Stomach (tissue), 9 donors: ENCODE results near the gene VSTM2B. TPM values are rescaled to one million over a fixed set of nuclear protein-coding genes. Genes with fewer than 3 reads are reported as not detected.

Experiments
- DNase-seq, 2 donors: peaks; one replicate each; pipeline versions ENCODE4 v3.0.0 to v3.0.0-alpha.2; 2013 to 2019
- H3K27ac ChIP-seq, 5 donors: fragments of 200-600 bp in 4 of 5; sonication (generic) in 4 of 5; one replicate each; pipeline ENCODE4 v1.5.1; 2013 to 2019; ENCODE audit warnings: mild to moderate bottlenecking in 1 of 5, moderate library complexity in 1 of 5
- H3K27me3 ChIP-seq, 3 donors: fragments of 200-600 bp; sonication (generic); one replicate each; pipeline ENCODE4 v1.5.1; 2017 to 2019; ENCODE audit warnings: mixed run types in 1 of 3
- H3K36me3 ChIP-seq, 4 donors: fragments of 200-600 bp; sonication (generic); 1 replicate in 3 of 4; 2 replicates in 1 of 4; pipeline ENCODE4 v1.5.1; 2016 to 2019
- H3K4me1 ChIP-seq, 4 donors: fragments of 200-600 bp; sonication (generic); one replicate each; pipeline ENCODE4 v1.5.1; 2016 to 2019
- H3K4me3 ChIP-seq, 4 donors: fragments of 200-600 bp; sonication (generic) in 3 of 4; one replicate each; pipeline ENCODE4 v1.5.1; 2016 to 2019; ENCODE audit warnings: mild to moderate bottlenecking in 1 of 4
- H3K9me3 ChIP-seq, 4 donors: fragments of 200-600 bp; sonication (generic); one replicate each; pipeline ENCODE4 v1.5.1; 2016 to 2019
- EP300 ChIP-seq: sonication (generic); formaldehyde crosslinking; IDR thresholded peaks from one replicate; pipeline ENCODE4 v1.6.1; 2017; ENCODE audit warnings: antibody characterized with exemption
- POLR2A ChIP-seq, 4 donors: fragments of 450-650 bp; IDR thresholded peaks; one replicate each; pipeline ENCODE4 v1.6.1; 2016; ENCODE audit warnings: antibody characterized with exemption in 4 of 4, control low read depth in 2 of 4, mild to moderate bottlenecking in 1 of 4, moderate library complexity in 1 of 4
- POLR2AphosphoS5 ChIP-seq, 3 donors: sonication (generic); formaldehyde crosslinking; IDR thresholded peaks; one replicate each; pipeline ENCODE4 v1.6.1; 2016; ENCODE audit warnings: antibody characterized with exemption in 3 of 3
- WGBS, 5 donors: extraction: QIAGEN DNeasy Blood & Tissue Kit in 3 of 5; methylation state at CpG; one replicate each; pipeline versions ENCODE4 v1.1.5 to v1.1.7; 2013 to 2018; 5-methylcytosine and 5-hydroxymethylcytosine counted together
- intact Hi-C: fragments of 100-400 bp; cut with DNase I; formaldehyde crosslinking; loops from one replicate; pipeline ENCODE4 v1.15.1; 2023; ENCODE audit warnings: low total_unique reads
- polyA plus RNA-seq, 3 donors: library from polyadenylated mRNA; stranded (reverse); fragments of 200-250 nt; gene quantifications; one replicate each; pipeline ENCODE4 v1.2.3, GENCODE V29; 2013
- total RNA-seq, 5 donors: library from RNA; depleted of rRNA; stranded (reverse); fragments of >200 nt; gene quantifications; one replicate each; pipeline versions ENCODE4 v1.1.0 to v1.2.3, GENCODE V29; 2014 to 2016
- TF ChIP-seq, protein P1 (sequence below), 7 experiments: fragments of 450-650 bp in 4 of 7; fragments of 200-600 bp in 3 of 7; sonication (generic) in 3 of 7; IDR thresholded peaks; one replicate each; pipeline ENCODE4 v1.5.1; 2016 to 2019; ENCODE audit warnings: antibody characterized with exemption in 7 of 7, control low read depth in 2 of 7, mild to moderate bottlenecking in 1 of 7
- donor health status: healthy with polysubstance abuse.
- donor health status: Bipolar disorder and iron deficiency.
- donor health status: healthy.

Gene VSTM2B
- total and polyA plus RNA-seq, 8 donors = not detected

DNA sequence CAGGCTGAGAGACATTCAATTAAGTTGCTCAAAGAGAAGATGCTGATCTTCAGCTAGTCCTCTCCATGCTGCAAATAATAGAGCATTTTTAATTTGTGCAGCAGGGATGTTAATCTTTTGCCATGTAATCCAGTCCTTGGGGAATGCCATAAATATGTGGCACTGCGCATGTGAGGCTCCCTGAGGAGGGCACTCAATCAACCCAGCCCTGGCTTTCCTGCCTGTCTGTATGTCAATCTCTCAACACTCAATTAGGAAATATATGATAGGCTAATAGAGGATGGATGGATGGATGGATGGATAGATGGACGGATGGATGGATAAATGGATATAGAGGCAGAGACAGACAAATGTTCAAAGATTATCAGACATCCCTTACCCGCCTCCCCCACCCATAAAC lies 48.7 kb downstream of the VSTM2B start:
- no peak overlapping the region for H3K4me3 ChIP-seq
- H3K27me3 ChIP-seq = peaks cover 0 to 85% (median 5%) of the 10 kb centered on the region in 3 donors
- no peak for DNase-seq
- TF ChIP-seq POLR2AphosphoS5 (IDR thresholded peaks at IDR 0.05) = no peak
- TF ChIP-seq EP300 = no peak
- intact Hi-C loops = no loop called here
- no peak overlapping the region for H3K27ac ChIP-seq
- 52 to 67% (median 64%) methylated on average over 3 of the region's 3 CpGs for WGBS, 5 donors
- H3K9me3 ChIP-seq = no peaks in the 10 kb centered on the region
- no peaks in the 10 kb centered on the region for H3K36me3 ChIP-seq
- no peaks in the 10 kb centered on the region for H3K4me1 ChIP-seq

DNA sequence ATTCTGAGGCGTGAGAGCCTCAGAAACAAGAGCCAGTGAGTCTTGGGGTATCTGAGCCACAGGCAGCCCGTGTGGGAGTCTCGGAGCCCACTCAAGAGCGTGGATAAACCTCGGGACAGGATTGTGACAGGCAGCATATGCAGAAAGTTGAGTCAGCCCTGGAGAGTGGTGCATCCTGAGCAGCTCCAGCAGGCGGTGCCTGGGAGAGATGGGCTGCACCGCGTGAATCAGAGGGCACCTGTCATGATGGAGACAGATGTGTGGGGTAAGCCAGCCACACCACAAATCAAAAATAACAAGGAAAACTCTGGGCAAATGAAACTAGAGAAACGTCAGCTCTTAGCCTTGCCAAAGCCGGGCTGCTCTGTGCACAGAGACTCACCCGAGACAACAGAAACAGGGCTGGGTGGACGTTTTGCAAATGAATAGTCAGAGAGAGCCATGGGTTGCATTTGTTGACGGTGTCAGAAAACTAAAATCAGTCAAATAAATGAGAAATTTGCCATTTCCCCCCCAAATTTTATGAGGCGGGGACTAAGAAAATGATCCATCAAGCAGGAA lies 50.3 kb downstream of the VSTM2B start:
- Histone ChIP-seq H3K4me3 (no peak overlapping the region), H3K4me1 (no peaks in the 10 kb centered on the region), H3K9me3 (peaks cover 0 to 3% (median 2%) of the 10 kb centered on the region in 4 donors), H3K36me3 (no peaks in the 10 kb centered on the region), H3K27ac (no peak overlapping the region), H3K27me3 (peaks cover 0 to 86% (median 5%) of the 10 kb centered on the region in 3 donors)
- WGBS, 5 donors = 31 to 45% (median 34%) methylated on average over 13 to 14 of the region's 14 CpGs
- DNase-seq = no peak
- TF ChIP-seq EP300 (no peak), POLR2AphosphoS5 (IDR thresholded peaks at IDR 0.05) (no peak), POLR2A (IDR thresholded peaks at IDR 0.05) (no peak)
- TF ChIP-seq, protein P1, sequence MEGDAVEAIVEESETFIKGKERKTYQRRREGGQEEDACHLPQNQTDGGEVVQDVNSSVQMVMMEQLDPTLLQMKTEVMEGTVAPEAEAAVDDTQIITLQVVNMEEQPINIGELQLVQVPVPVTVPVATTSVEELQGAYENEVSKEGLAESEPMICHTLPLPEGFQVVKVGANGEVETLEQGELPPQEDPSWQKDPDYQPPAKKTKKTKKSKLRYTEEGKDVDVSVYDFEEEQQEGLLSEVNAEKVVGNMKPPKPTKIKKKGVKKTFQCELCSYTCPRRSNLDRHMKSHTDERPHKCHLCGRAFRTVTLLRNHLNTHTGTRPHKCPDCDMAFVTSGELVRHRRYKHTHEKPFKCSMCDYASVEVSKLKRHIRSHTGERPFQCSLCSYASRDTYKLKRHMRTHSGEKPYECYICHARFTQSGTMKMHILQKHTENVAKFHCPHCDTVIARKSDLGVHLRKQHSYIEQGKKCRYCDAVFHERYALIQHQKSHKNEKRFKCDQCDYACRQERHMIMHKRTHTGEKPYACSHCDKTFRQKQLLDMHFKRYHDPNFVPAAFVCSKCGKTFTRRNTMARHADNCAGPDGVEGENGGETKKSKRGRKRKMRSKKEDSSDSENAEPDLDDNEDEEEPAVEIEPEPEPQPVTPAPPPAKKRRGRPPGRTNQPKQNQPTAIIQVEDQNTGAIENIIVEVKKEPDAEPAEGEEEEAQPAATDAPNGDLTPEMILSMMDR (IDR thresholded peaks at IDR 0.05) = no peak
- intact Hi-C loops = no loop called here

DNA sequence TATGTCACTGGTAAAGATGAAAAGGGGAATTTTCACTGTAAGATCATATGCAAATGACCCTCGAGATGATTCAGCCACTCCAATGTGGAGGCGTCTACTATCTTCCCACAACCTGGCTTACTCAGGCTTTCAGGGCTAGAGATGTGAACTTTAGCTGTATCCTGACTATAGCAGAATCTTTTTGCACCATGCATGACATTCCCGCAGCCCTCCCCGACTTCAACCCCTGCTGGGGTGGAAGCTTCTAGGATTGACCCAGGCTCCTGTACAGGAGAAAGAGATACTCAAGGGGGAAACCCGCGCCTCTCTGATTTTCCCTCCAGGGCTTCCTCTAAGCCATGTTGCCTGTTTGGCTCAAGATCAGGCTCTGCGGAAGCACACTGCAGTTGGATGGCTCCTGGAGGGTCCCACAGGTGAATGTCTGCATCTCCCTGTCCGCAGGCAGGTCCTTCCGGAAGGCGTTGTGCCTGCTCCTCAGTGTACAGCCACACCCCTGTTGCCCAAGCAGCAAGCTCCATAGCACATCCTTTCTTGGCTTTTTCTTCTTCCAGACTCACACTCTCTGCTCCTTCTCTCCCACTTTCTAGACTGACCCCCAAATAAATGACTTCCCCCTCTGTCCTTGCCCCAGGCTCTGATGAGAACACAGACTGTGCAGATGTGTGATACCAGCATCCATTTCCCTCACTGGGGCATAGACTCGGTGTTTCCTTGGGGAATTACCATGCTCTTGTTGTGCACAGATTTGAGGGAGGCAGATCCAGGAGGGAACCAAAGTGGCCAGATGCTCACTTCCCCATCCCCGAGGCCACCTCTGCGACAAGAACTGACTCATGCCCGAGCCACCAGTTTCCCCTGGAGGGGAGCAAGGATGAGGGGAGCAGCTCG lies 51.2 kb downstream of the VSTM2B start:
- no peak overlapping the region for H3K4me3 ChIP-seq
- peaks cover 0 to 83% (median 5%) of the 10 kb centered on the region in 3 donors for H3K27me3 ChIP-seq
- H3K36me3 ChIP-seq = no peaks in the 10 kb centered on the region
- no peak overlapping the region for H3K27ac ChIP-seq
- H3K4me1 ChIP-seq = no peaks in the 10 kb centered on the region
- 57 to 67% (median 65%) methylated on average over 13 to 15 of the region's 15 CpGs for WGBS, 5 donors
- no peak for DNase-seq
- TF ChIP-seq, protein P1 (IDR thresholded peaks at IDR 0.05) = no peak
- no peak for TF ChIP-seq EP300
- no peak for TF ChIP-seq POLR2AphosphoS5 (IDR thresholded peaks at IDR 0.05)
- TF ChIP-seq POLR2A (IDR thresholded peaks at IDR 0.05) = no peak
- intact Hi-C loops = no loop called here
- H3K9me3 ChIP-seq = peaks cover 0 to 8% (median 7%) of the 10 kb centered on the region in 4 donors

DNA sequence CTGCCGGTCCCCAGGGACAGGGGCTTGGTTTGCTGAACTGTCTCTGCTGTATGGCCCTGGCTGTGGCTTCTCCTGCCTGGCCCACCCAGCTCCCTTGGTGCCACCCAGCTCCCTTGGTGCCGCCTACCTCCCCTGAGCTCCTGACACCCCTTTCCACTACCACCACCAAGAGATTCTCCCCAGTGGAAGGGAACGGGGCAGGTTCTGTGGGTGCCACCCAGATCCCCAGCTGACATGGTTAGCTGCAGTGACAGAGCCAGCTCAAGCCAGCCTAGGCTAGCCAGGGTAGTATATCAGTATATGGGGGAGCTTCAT lies 51.8 kb downstream of the VSTM2B start:
- Histone ChIP-seq H3K27me3 (peaks cover 0 to 82% (median 5%) of the 10 kb centered on the region in 3 donors), H3K27ac (no peak overlapping the region), H3K4me3 (no peak overlapping the region), H3K36me3 (no peaks in the 10 kb centered on the region), H3K9me3 (peaks cover 0 to 8% (median 7%) of the 10 kb centered on the region in 4 donors), H3K4me1 (no peaks in the 10 kb centered on the region)
- 54 to 87% (median 64%) methylated on average over 3 of the region's 3 CpGs for WGBS, 5 donors
- TF ChIP-seq POLR2AphosphoS5 (IDR thresholded peaks at IDR 0.05) (no peak), EP300 (no peak), POLR2A (IDR thresholded peaks at IDR 0.05) (no peak)
- TF ChIP-seq, protein P1 (IDR thresholded peaks at IDR 0.05) = no peak
- DNase-seq = no peak
- intact Hi-C loops = no loop called here
